ENCODE data around the gene CDC37L1. TPM values are rescaled to one million over a fixed set of nuclear protein-coding genes. Genes with fewer than 3 reads are reported as not detected.
"Not testable (repeated sequence)": the region's sequence is repeated elsewhere in the genome, so short reads cannot be mapped to it uniquely, and the experiment has no call there.

Gene CDC37L1
- total RNA-seq, 4 donors from 2014 or later: 28.5 to 48.9 (median 38.0) TPM

- Histone ChIP-seq H3K9me3 (no peaks in the 10 kb centered on the region), H3K27me3 (no peaks in the 10 kb centered on the region), H3K27ac (no peak overlapping the region), H3K4me1 (no peaks in the 10 kb centered on the region), H3K36me3 (no peaks in the 10 kb centered on the region), H3K4me3 (no peak overlapping the region)
- DNase-seq (ENCODE audit: low spot score in 2 of 2): no peak
- TF ChIP-seq POLR2A (IDR thresholded peaks at IDR 0.05) (no peak), EP300 (IDR thresholded peaks at IDR 0.05) (no peak)
- WGBS, 2 donors: 94 to 95% methylated on average over 2 of the region's 2 CpGs
Observed at GRCh38 chr9:4642351-4642750, 37.0 kb upstream of the CDC37L1 start.

GRCh38 chr9:4654084-4654483 lies 25.3 kb upstream of the CDC37L1 start:
- Histone ChIP-seq H3K36me3 (peaks cover 0 to 5% (median 0%) of the 10 kb centered on the region in 3 donors), H3K27ac (no peak overlapping the region), H3K4me3 (no peak overlapping the region), H3K27me3 (no peaks in the 10 kb centered on the region), H3K9me3 (no peaks in the 10 kb centered on the region), H3K4me1 (no peaks in the 10 kb centered on the region)
- no peak for TF ChIP-seq POLR2A (IDR thresholded peaks at IDR 0.05)
- TF ChIP-seq EP300 (IDR thresholded peaks at IDR 0.05): no peak
- no peak for TF ChIP-seq CTCF (IDR thresholded peaks at IDR 0.05)
- DNase-seq (ENCODE audit: low spot score in 2 of 2): no peak
- 86 to 91% methylated on average over 9 of the region's 9 CpGs for WGBS, 2 donors

GRCh38 chr9:4654538-4654937 lies 24.8 kb upstream of the CDC37L1 start:
- no peaks in the 10 kb centered on the region for H3K4me1 ChIP-seq
- DNase-seq (ENCODE audit: low spot score in 2 of 2): no peak
- no peaks in the 10 kb centered on the region for H3K27me3 ChIP-seq
- H3K36me3 ChIP-seq: peaks cover 0 to 5% (median 0%) of the 10 kb centered on the region in 3 donors
- no peak overlapping the region for H3K27ac ChIP-seq
- TF ChIP-seq EP300 (IDR thresholded peaks at IDR 0.05) (no peak), CTCF (IDR thresholded peaks at IDR 0.05) (no peak), POLR2A (IDR thresholded peaks at IDR 0.05) (no peak)
- WGBS, 2 donors: 86 to 93% methylated on average over 10 of the region's 10 CpGs
- no peaks in the 10 kb centered on the region for H3K9me3 ChIP-seq
- H3K4me3 ChIP-seq: no peak overlapping the region

- not testable (repeated sequence) for H3K4me1 ChIP-seq; DNase-seq (ENCODE audit: low spot score in 2 of 2); H3K4me3 ChIP-seq; H3K9me3 ChIP-seq; H3K27me3 ChIP-seq; H3K36me3 ChIP-seq; H3K27ac ChIP-seq
- WGBS, 2 donors: 82 to 90% methylated on average over 3 of the region's 3 CpGs
Observed at GRCh38 chr9:4656196-4656595, 23.2 kb upstream of the CDC37L1 start.

GRCh38 chr9:4656621-4657020 lies 22.7 kb upstream of the CDC37L1 start:
- peaks cover 0 to 5% (median 0%) of the 10 kb centered on the region in 3 donors for H3K36me3 ChIP-seq
- H3K4me3 ChIP-seq: no peak overlapping the region
- no peak overlapping the region for H3K27ac ChIP-seq
- H3K27me3 ChIP-seq: no peaks in the 10 kb centered on the region
- TF ChIP-seq CTCF (IDR thresholded peaks at IDR 0.05) (no peak), EP300 (IDR thresholded peaks at IDR 0.05) (no peak), POLR2A (IDR thresholded peaks at IDR 0.05) (no peak)
- H3K4me1 ChIP-seq: peaks cover 0 to 4% (median 1%) of the 10 kb centered on the region in 4 donors
- DNase-seq (ENCODE audit: low spot score in 2 of 2): no peak
- H3K9me3 ChIP-seq: no peaks in the 10 kb centered on the region
- 73 to 78% methylated on average over 3 of the region's 3 CpGs for WGBS, 2 donors

GRCh38 chr9:4657426-4658159 lies 21.8 kb upstream of the CDC37L1 start:
- Histone ChIP-seq H3K27ac (no peak overlapping the region), H3K4me3 (no peak overlapping the region), H3K9me3 (no peaks in the 10 kb centered on the region), H3K4me1 (peaks cover 0 to 9% (median 5%) of the 10 kb centered on the region in 4 donors), H3K36me3 (peaks cover 0 to 5% (median 0%) of the 10 kb centered on the region in 3 donors), H3K27me3 (no peaks in the 10 kb centered on the region)
- DNase-seq (ENCODE audit: low spot score in 2 of 2): no peak
- TF ChIP-seq EP300 (IDR thresholded peaks at IDR 0.05): no peak
- TF ChIP-seq CTCF (IDR thresholded peaks at IDR 0.05): no peak
- no peak for TF ChIP-seq POLR2A (IDR thresholded peaks at IDR 0.05)
- 90 to 97% methylated on average over 4 of the region's 4 CpGs for WGBS, 2 donors

GRCh38 chr9:4660665-4661064 lies 18.7 kb upstream of the CDC37L1 start:
- H3K9me3 ChIP-seq; H3K27me3 ChIP-seq; H3K36me3 ChIP-seq; H3K4me3 ChIP-seq; H3K27ac ChIP-seq; DNase-seq (ENCODE audit: low spot score in 2 of 2): not testable (repeated sequence)
- 95 to 97% methylated on average over 5 of the region's 5 CpGs for WGBS, 2 donors
- peaks cover 0 to 38% (median 32%) of the 10 kb centered on the region in 4 donors for H3K4me1 ChIP-seq

All from tibial nerve (tissue), 4 donors.